Measurements from ENCODE around the gene FAM117A.

DNA sequence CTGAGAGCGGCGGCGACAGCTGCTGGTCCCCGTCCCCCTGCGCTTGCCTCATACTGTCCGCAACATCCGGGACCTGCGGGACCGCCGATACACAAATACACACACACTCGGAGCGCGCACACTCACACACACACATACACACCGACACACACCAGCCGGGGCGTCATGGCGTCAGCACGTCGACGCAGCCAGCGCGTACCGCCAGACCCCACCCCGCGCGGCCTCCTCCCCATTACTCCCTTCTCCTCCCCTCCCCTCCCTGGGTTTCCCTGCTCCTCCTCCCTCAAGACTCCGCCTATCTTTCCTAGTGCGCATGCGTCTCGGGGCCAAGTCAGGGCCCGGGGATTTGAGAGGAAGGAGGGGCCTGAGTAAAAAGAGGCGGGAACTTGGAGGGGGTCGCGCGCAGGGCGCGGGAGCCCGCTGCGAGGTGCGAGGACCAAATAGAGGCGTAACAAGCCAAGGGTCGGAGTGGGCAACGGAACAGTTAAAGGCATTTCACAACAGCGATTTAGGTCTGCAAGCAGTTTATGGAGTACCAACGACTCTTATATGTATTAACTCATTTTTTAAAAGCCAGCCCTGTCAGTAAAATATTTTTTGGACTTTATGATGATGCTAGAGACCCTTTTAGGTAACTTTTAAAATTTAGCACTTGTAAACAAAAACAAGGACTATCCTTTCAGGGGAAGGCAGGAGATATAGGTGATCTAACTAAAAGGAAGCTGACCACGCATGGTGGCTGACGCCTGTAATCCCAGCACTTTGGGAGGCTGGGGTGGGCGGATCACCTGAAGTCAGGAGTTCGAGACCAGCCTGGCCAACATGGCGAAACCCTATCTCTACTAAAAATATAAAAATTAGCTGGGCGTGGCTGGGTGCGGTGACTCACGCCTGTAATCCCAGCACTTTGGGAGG, 85.7 kb downstream of the FAM117A start, which contains the start of gene SPOP:
- TF ChIP-seq POLR2AphosphoS5 (IDR thresholded peaks at IDR 0.05; ENCODE audit: borderline replicate concordance, low read depth, low read length) (no peak; the same call in 1 of the 2 replicates), EZH2 (IDR thresholded peaks at IDR 0.05) (no peak), FOXP2 (optimal IDR thresholded peaks at IDR 0.05; ENCODE audit: control extremely low read depth, extremely low read length, insufficient read depth) (peak; percentile 99)

All from SK-N-MC (cell line).